ENCODE data around the gene MIF4GD. TPM values are rescaled to one million over a fixed set of nuclear protein-coding genes. Genes with fewer than 3 reads are reported as not detected.

Gene MIF4GD
- total and polyA plus RNA-seq, 2 experiments from 2014 or later, result 11.3 to 15.9 TPM

- no peak for TF ChIP-seq ZNF462 (CRISPR knock-in tag; IDR thresholded peaks at IDR 0.05)
- no peak for TF ChIP-seq ETS1 (IDR thresholded peaks at IDR 0.05)
- no peak for TF ChIP-seq EZH2 (IDR thresholded peaks at IDR 0.05; ENCODE audit: low read depth, unreplicated experiment)
- TF ChIP-seq POLR2AphosphoS5 (IDR thresholded peaks at IDR 0.05; ENCODE audit: low read depth), result no peak
- TF ChIP-seq CTCF (conservative IDR thresholded peaks at IDR 0.05; ENCODE audit: low read depth in 2 of 2), result no peak
- TF ChIP-seq CREB1 (CRISPR knock-in tag; IDR thresholded peaks at IDR 0.05; ENCODE audit: low read depth), result no peak
- no peak for TF ChIP-seq EZH2phosphoT487 (IDR thresholded peaks at IDR 0.05; ENCODE audit: unreplicated experiment)
These were observed 29.9 kb downstream of the MIF4GD start (continued) for GRCh38 chr17:75241143-75241430.
